GM21528 (cell line): Measurements from ENCODE around the gene GRIN2A.

Source experiments
- ATAC-seq: cut with Tn5 transposase; IDR thresholded peaks from one replicate; pipeline ENCODE4 v1.9.1; 2021; ENCODE audit warnings: mild to moderate bottlenecking, moderate library complexity; ENCODE audit not compliant: unreplicated experiment, low FRiP score

Gene GRIN2A

DNA sequence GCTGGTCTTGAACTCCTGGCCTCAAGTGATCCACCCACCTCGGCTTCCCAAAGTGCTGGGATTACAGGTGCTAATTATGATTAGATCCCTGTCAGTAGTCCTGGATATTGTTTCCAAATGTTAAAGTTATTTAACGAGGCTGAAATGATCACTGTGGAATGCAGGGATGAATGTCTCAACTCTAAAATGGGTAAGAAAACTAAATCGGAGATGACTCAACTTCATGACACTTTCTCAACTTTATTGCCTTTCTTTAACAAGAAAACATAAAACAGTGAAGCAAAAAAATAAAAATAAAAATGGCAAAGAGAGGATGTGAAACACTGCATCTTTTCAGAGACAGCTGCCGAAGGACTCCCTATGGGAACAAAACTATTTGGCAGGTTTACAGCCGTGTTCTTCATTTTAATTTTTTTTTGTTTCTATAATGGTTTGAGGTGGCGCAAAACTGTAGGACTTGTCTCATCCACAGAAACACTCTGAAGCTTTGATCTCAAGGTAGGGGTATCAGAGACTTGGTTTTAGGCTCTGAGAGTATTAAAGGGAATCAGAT lies 382.0 kb downstream of the GRIN2A start:
- no peak for ATAC-seq

DNA sequence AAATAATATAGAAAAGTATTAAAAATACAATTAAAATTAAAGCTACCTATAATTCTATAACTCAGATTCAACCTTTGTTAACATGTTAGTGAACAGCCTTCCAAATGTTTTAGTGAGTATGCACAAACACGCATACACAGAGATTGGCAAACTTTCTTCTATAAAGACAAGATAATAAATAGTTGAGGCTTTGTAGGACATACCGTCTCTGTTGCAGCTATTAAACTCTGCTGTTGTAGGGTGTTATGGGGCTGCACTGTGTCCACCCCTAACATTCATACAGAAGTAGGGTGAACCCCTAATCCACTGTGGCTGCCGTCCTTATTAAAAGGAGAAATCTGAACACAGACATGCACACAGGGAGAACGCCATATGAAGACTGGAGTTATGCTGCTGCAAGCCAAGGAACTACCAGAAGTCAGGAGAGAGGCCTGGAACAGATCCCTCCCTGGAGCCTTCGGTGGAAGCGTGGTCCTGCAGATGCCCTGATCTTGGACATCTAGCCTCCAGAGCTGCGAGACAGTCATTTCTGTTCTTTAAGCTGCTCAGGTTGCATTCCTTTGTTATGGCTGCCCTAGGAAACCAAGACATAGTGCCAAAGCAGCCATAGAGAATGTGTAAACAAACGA lies 383.2 kb downstream of the GRIN2A start:
- ATAC-seq = no peak

DNA sequence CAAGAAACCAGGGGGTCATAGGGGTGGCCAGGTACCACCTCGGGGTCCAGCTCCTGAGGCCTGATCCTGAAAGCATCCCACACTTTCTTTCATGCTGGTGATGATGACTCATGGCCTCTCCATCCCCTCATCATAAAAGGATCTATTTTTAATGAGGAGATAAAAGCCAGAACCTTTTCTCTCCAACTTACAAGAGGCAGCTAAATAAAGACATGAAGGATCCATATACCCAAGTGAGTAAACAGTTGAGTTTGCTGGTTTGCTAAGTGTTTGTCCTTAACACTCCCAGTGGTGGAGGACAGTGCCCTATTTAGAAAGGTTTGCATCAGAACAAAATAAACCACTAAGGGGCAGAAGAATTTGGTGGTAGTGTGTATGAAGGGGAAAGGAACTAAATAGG lies 383.8 kb downstream of the GRIN2A start:
- no peak for ATAC-seq

DNA sequence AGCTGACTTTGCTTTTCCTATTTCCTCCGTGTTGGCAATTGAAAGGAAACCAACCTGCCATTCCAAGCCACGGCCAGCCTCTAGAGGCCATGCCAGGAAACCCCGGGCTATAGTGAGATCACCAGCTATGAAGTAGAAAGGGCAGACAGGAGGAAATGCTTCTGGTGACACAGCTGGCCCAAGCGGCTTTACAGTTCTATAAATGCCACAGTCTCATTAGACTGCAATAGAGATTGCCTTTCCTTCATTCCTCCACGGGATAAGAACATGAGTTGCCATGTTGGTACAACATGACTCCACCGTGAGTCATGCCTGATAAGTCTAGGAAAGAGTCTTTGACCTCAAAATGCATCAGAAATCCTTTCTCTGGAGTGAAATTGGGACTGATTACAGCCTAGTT lies 384.9 kb downstream of the GRIN2A start:
- no peak for ATAC-seq

DNA sequence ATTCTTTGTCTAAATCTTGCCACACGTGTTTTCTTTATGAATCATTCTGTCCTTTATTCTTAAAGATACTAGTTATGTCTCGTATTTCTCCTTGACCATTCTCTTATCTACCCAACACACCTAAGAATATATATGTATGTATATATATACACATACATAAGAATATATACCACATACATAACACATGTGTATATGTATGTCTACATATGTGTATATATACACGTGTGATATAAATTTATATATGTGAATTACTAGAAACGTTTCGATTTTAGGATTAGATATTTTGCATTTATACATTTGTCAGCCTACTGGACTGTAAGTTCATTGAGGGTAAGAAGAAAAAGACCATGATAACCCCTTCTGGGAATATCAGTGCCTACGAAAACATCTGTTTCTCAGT lies 388.6 kb downstream of the GRIN2A start:
- ATAC-seq = no peak

DNA sequence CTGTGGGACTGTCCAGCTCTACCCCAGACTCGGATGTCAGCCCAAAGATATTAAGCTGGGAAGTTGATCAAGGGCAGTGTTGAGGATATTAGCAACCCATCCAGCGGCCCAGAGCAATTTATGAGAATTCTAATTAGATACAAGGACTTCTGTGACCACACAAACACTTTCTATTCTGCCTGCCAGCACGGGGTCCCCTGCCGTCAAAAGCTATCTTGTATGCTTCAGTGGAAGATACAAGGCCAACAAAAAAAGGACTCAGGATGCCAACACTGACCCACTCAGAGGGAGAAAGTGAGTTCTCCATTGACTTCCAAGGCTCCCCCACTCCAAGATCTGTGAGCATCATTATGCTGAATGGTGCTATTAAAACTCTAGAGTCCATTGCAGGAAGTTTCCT lies 390.7 kb downstream of the GRIN2A start:
- ATAC-seq = no peak

DNA sequence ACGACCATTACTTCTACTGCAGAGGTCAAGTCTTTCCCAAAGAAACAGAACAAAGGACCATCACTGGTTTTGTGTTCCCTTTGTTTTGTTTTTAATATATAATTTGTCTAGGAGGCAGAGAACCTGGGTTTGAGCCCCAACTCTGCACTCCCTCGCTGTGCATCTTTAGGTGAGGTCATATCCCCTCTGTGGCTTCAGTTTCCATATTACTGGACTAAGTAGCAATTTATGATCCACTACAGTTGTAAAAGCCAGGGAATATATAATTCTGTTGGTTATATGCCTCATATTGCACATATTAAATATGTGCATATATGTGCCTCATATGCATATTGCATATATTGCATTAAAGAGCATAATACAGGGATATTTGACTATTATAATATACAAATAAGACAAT lies 392.0 kb downstream of the GRIN2A start:
- no peak for ATAC-seq

DNA sequence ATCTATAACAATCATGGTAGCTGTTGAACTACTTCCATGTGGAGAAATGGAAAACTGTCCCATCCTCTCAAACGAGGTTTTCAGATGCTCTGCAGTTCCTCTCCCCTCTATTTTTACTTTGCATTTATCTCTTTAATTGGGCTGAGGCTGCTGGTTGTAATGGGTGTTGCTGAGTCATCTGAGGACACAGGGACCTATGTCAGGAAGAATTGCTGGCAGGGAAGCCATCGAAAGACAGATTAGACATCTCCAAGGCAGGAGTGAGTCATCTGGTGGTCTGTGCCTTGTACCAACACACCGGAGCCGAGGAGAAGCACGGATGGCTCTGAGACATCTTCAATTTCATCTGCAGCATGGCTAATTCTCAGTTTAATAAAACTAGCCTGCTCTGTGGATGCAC lies 394.5 kb downstream of the GRIN2A start:
- no peak for ATAC-seq

DNA sequence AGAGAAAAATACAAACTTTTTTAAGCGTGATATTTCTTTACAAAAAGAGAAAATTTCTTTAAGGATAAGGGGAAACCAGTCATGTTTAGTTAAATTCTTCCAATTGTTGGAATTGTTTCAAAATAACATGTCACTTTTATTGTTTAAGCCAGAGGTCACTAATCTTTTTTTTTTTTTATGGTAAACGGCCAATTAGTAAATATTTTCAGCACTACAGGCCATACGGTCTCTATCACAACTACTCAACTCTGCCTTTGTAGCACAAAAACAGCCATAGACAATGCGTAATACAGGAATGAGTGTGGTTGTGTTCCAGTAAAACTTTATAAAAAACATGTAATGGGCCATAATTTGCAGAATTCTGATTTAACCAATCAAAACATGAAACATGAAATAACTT lies 401.4 kb downstream of the GRIN2A start:
- ATAC-seq = no peak

DNA sequence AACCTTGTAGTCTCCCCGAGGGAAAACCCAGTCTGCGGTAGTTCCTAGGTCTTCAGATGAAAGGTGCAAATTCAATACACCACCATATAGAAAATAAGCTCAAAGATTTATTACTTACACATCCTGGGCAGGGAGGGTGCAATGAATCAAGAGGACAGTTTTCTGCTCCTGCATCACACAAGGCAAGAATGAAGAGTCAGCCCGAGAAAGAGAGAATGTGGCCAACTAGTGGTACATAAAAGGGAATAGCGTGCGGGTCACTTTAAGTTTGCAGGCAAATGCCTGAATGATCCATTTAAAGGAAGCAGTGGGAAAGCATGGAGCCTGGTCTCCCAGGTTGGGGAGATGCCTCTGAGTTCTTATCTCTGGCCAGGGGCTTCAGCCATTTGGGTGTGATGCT lies 403.4 kb downstream of the GRIN2A start:
- no peak for ATAC-seq

DNA sequence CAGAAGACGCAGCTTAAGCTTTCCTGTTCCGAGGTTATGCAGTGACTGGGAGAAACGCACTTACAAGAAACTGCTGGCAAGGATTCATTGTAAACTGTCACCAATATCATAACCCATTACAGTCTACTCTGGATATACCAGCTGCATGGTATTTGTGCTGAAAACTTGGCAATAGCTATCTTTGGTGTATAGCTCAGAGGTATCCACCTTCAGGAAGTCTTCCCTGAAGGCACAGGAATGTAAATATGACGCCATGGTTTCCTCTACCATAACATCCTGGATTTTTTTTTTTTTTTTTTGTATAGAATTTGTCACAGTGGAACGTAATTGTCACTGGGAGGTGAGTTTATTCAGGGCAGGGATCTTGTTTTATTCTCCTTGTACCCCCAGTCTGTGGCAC lies 406.2 kb downstream of the GRIN2A start:
- no peak for ATAC-seq

DNA sequence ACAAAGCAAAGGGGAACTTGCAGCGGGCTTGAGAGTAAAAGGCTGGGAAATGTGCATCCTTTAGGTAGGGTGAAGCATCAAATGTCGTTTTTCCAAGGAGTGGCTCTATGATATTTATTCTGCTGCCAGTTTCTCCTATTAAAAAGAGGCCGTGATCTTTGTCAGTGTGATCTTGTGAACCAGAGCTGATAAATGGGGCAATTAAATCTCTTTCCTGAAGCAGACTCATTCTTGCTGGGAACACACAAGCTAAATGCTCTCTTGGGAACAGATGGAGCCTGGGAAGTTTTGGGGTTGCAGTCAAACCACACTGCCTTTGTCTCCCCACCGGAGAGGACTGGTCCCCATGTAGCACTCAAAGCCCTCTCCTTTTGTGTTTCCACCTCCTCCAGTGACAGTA lies 408.9 kb downstream of the GRIN2A start:
- ATAC-seq = no peak

DNA sequence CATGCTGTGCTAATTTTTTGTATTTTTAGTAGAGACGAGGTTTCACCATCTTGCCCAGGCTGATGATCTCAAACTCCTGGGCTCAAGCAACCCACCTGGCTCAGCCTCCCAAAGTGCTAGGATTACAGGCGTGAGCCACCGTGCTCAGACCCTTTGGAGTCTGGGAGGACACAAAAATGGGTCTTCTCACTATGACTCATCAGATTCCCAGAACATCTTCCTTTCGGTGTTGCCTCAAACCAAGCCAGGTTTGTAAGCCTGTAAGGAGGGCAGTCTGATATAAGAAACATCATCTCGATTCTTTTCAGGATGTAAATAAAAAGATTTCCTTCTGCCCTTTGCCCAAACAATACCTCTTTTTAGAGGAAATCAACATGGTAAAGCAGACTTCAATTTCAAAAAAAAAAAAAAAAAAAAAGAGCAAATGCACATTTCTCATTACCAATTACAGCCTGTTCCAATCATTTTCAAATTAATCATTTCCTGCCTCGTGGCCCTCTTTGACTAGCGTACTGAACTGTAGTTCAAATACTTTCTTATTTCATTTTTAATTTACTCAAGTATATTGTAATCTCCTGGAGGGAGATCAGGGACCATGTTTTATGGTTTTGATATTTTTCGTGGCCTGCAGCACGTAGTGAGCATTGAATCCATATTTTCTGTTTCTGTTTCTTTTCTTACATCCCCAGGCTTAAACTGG lies 409.6 kb downstream of the GRIN2A start:
- ATAC-seq = no peak

DNA sequence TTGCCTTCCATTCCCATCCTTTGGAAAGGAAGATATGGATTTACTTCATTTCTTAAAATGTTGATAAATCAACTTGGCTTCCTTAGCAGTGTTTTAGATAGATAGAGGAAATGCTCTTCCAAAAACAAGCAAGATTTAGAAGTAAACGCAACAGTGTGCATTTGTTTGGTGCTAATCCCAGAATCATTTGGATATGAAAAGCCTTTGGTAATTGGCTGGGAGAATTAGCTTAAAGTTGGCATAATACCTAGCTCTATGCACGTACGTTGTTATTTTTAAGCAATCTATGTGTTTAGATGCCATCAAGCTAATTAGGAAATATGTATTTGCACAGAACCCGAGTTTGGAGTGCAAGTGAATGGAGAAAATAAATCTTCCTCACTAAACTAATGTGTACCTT lies 415.3 kb downstream of the GRIN2A start:
- ATAC-seq = no peak

DNA sequence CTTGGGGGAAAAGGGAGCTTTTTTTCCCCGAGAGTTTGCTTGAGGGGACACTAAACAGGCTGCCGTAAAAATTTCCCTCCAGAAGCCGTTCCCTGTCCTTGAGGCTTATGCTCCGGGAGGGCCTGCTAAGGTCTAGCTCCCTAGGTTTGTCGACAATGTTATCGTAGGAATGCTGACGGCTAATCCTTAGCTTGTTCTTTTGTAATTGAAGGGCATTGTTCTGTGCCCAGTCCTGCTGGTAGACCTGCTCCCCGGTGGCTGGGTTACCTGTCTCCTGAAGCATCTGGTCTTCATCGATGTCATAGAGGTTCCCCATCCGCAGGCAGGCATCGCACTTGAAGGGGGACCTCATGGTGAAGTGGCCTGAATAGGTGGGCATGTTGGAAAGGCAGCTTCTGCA lies 418.7 kb downstream of the GRIN2A start:
- ATAC-seq = no peak

DNA sequence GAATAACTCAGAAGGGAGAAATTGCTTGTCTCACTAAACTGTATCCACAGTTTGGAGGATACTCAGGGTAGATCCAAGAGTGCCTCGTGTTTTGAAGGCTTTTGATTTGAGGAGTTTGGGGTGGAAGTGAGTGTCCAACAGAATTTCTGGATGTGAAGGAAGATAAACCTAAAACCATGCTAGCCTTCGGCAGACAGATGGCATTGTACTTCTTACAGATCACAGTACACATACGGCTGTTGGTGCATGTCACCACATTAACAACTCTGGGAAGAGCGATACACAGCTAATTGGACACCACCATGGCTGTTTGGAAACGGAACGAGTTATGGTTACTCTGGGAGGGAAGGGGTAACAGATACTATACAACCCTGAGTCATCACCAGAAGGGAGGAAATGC lies 420.4 kb downstream of the GRIN2A start:
- no peak for ATAC-seq

DNA sequence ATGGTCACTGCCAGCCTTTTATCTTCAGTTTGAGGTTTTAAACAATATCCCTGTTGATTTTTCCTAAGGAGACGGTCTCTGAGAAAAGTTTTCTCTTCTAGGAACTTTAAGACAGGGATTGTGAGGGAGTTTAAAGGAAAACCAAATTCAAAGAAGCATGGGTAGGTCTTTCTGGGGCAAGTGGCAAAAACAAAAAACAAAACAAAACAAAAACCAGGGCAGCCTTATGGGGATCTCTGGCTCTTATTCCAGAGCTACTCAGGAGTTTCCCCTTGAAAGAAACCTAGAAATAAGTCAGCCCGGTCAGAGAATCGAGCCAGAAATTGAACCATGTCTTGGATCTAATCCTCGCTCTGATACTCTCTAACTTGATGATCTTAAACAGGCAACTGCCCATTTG lies 424.5 kb downstream of the GRIN2A start:
- ATAC-seq = no peak

DNA sequence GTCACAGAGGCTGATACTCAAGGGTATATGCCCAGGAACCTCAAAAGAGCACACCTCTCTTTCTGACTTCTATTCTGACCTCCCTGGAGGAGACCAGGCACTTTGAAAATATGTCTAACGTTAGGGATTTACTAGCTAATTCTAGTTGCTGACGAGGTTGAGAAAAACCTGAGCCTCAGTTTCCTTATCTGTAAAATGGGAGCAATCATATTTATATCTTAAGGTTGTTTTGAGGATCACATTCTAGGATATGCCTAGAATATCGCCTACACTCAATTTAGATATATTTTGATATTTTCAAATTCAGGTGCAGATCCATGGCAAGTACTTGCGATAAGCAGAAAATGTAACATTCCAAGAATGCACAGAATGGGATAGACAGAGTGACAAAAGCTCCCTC lies 425.8 kb downstream of the GRIN2A start:
- no peak for ATAC-seq

DNA sequence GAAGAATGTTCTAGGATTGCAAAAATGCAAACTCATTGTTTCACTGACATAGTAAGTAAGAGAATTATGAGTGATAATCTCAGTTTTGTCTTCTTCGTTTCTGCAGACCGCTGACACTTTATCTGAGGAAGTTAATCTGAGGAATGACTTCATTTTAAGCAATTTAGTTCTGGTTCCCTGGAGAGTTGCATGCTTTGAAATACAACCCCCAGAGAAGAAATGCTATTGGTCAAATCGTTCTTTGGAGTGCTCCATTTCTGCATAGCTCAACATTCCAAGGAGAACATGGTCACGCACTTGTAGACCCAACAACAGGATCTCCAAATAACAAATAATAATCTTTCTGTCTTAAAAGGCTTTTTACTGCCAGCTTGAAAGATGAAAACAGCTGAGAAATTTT lies 427.1 kb downstream of the GRIN2A start:
- ATAC-seq = no peak

DNA sequence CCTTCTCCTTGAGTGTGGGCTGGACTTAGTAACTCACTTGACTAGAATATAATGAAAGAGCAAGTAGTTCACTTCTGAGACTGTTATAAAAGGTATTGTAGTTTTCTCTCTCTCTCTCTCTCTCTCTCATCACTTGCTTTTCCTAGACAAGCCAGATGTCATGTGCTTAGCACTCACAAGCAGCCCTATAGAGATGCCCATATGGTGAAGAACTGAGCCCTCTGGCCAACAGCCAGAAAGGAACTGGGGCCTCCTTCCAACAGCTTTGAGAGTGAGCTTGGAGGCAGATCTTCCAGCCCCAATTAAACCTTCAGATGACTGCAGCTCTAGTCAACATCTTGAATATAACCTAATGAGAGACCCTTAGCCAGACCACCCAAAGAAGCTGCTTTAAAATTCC lies 440.5 kb downstream of the GRIN2A start:
- ATAC-seq = no peak

DNA sequence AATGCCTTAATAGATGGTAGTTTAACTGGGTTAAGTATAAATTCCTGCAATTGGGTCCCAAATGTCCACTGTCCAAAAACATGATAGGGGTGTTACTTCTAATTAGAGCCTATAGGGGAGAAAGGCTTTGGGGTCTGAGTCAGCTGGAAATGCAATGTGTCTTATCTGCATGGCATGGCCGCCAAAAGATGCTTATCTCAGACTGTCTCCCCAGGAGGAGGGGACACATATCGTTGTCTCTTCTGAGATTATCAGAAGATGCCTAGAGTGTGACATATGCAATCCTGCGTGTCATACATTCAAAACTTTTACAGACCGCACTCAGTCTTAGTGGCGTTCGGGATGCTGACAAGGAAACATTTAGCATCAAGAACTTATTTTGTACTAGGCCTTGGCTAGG lies 442.9 kb downstream of the GRIN2A start:
- no peak for ATAC-seq

DNA sequence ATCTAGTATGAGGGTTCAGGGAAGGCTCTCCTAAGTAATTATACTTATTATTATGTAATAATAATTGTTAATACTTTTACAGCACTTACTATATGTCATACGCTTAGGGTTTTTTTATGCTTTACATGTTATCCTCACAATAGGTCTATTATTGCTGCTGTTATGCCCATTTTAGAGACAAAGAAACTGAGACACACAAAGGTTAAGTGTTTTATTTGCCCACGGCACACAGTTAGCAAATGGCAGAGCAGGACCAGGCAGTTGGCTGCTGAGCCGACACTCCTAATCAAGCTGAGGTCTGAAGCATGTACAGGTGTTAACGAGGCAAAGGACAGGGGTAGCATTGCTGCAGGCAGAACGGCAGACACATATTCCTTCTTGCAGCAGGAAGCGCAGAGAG lies 443.5 kb downstream of the GRIN2A start:
- ATAC-seq = no peak
